ENCODE results near the gene ESF1. TPM values are rescaled to one million over a fixed set of nuclear protein-coding genes. Genes with fewer than 3 reads are reported as not detected.

ESF1 gene
- total and polyA plus RNA-seq, 2 of the 8 experiments (the other 6 are each of a cell fraction or from before 2014, with no cell fraction given): 1.1 to 32.9 TPM

DNA sequence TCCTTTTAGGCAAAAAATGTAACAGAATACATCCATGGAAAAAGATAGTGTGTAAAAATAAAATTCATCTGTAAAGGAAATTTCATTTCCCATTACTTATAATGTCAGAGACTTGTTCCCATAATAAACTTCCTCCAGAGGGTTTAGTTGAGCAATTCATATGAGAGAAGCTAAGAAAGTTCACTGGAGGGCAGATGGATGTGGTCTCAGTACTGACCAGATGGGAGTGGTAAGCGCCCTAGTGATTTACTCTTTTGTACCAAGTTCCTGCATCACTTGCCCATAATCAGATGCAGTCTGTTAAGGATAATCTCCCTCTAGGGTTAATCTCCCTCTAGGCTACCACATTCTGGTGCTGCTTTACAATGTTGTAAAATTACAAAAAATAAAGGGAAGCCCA is 61.7 kb downstream of the ESF1 start:
- Histone ChIP-seq H2BK12ac (ENCODE audit: low read depth, low read length) (no peak overlapping the region), H2BK5ac (ENCODE audit: low read depth, low read length) (no peak overlapping the region), H3K79me2 (ENCODE audit: control insufficient read depth in 1 of 2, insufficient read depth in 2 of 2, low read length in 2 of 2) (no peaks in the 10 kb centered on the region), H3K18ac (ENCODE audit: extremely low read depth, low read length) (no peak overlapping the region), H2BK120ac (replicated peaks; ENCODE audit: low read depth, low read length) (no peak overlapping the region), H3K23ac (ENCODE audit: insufficient read length) (no peak overlapping the region), H3K36me3 (ENCODE audit: control insufficient read depth in 2 of 4, insufficient read depth in 4 of 4, low read length in 3 of 4) (peaks cover 2 to 42% (median 13%) of the 10 kb centered on the region in 4 experiments; a peak in 6 of 8 replicates), H3K56ac (replicated peaks; ENCODE audit: insufficient read length, low read depth, low read length) (no peak overlapping the region), H3K9me3 (ENCODE audit: insufficient read depth in 2 of 2, low read depth in 1 of 2, low read length in 1 of 2) (no peaks in the 10 kb centered on the region), H3K14ac (ENCODE audit: insufficient read length) (no peak overlapping the region), H3K79me1 (ENCODE audit: low read depth, low read length) (peaks cover 2% of the 10 kb centered on the region; the same call in 1 of the 2 replicates), H2AFZ (ENCODE audit: low read length) (no peak overlapping the region), H2AK5ac (ENCODE audit: low read depth, low read length) (no peak overlapping the region), H4K5ac (ENCODE audit: insufficient read length, low read depth, low read length) (no peak overlapping the region), H3K9ac (replicated peaks in 1 of 4; ENCODE audit: extremely low read depth in 1 of 4, low read depth in 3 of 4, low read length in 3 of 4) (no peak overlapping the region), H2BK20ac (ENCODE audit: low read length) (no peak overlapping the region), H3K4me3 (ENCODE audit: extremely low read depth in 1 of 4, insufficient read depth in 2 of 4, low read depth in 3 of 4, low read length in 4 of 4) (no peak overlapping the region), H2BK15ac (ENCODE audit: low read length) (no peak overlapping the region), H3K23me2 (ENCODE audit: low read depth, low read length) (no peaks in the 10 kb centered on the region), H3K4me2 (ENCODE audit: insufficient read depth in 1 of 2, low read depth in 2 of 2, low read length in 2 of 2) (no peak overlapping the region), H3K27me3 (replicated peaks in 1 of 4; ENCODE audit: control insufficient read depth in 3 of 4, extremely low read depth in 1 of 4, insufficient read depth in 3 of 4, low read length in 3 of 4) (no peaks in the 10 kb centered on the region), H4K91ac (replicated peaks; ENCODE audit: insufficient read length, low read length) (no peak overlapping the region), H4K8ac (ENCODE audit: extremely low read depth, insufficient read depth, low read length) (no peak overlapping the region), H3K4ac (replicated peaks; ENCODE audit: insufficient read length, low read depth, low read length) (no peak overlapping the region), H4K20me1 (replicated peaks in 1 of 2; ENCODE audit: control insufficient read depth in 1 of 2, insufficient read depth in 2 of 2, low read length in 2 of 2) (peaks cover 3% of the 10 kb centered on the region in 2 experiments), H3K27ac (ENCODE audit: low read depth, low read length) (no peak overlapping the region), H3K4me1 (replicated peaks in 1 of 4; ENCODE audit: control insufficient read depth in 3 of 4, insufficient read depth in 4 of 4, low read length in 3 of 4) (peaks cover 0 to 6% (median 2%) of the 10 kb centered on the region in 4 experiments; a peak in 3 of 7 replicates)
- 90% methylated on average over 1 of the region's 1 CpG; no CpG with 5 or more reads in 1 of the 2 experiments for WGBS, 2 experiments (ENCODE audit: extremely low coverage in 1 of 2, insufficient coverage in 1 of 2, insufficient read length in 1 of 2, insufficient replicate concordance in 2 of 2, low coverage in 1 of 2, low lambda C conversion rate in 2 of 2, missing lambda C conversion rate in 1 of 2)
- TF ChIP-seq POLR2A (IDR thresholded peaks at IDR 0.05; ENCODE audit: control extremely low read depth in 1 of 2, low read depth in 2 of 2, low read length in 2 of 2) (no peak), BACH1 (IDR thresholded peaks at IDR 0.05; ENCODE audit: low read length) (no peak), BRCA1 (IDR thresholded peaks at IDR 0.05; ENCODE audit: low read depth, low read length) (no peak), EGR1 (IDR thresholded peaks at IDR 0.05; ENCODE audit: borderline replicate concordance, low read depth, low read length) (no peak), CHD1 (IDR thresholded peaks at IDR 0.05; ENCODE audit: low read depth, low read length) (no peak), GTF2F1 (IDR thresholded peaks at IDR 0.05; ENCODE audit: borderline replicate concordance, low read depth, low read length) (no peak)
- ChIA-PET POLR2A (ENCODE audit: partially characterized antibody) (interaction anchor here (1.5 kb wide), 1 partner anchor 112 kb away, joined by 3 read pairs; no protein-coding TSS in a partner anchor), CTCF (ENCODE audit: partially characterized antibody) (interaction anchor here (1.0 kb wide), 1 partner anchor 32 kb away, joined by 3 read pairs; no protein-coding TSS in a partner anchor)
- no peak for DNase-seq (ENCODE audit: low read depth in 1 of 2, low spot score in 2 of 2)
- no peak for FAIRE-seq

Measured in H1 (cell line).